OCI-LY1 (cell line): ENCODE results near the gene CDH4.

ENCODE experiments used
- CTCF ChIP-seq: fragments of 200-600 bp; sonication (generic), shearing (Covaris generic); IDR thresholded peaks from 2 replicates; pipeline ENCODE4 v1.5.1; 2017; ENCODE audit warnings: mild to moderate bottlenecking, antibody characterized with exemption, low read length, moderate library complexity, mixed read lengths
- EZH2 ChIP-seq: fragments of 200-600 bp; sonication (generic), shearing (Covaris generic); IDR thresholded peaks from 2 replicates; pipeline ENCODE4 v1.8.0; 2017; ENCODE audit warnings: borderline replicate concordance, mixed run types, mild to moderate bottlenecking, antibody characterized with exemption, low read length, moderate library complexity, mixed read lengths

GRCh38 chr20:61658563-61658962 is 406.5 kb downstream of the CDH4 start:
- TF ChIP-seq CTCF, result no peak
- no peak for TF ChIP-seq EZH2
